Neural cell (in vitro differentiated cells): ENCODE results near the gene TRIAP1. TPM values are rescaled to one million over a fixed set of nuclear protein-coding genes. Genes with fewer than 3 reads are reported as not detected.

ENCODE experiments used
- H2AFZ ChIP-seq: fragments of 200-600, 300-800 bp; sonication (generic), shearing (Covaris generic); 2 replicates; pipeline ENCODE4 v1.6.0; 2014; ENCODE audit warnings: low read depth, mild to moderate bottlenecking, antibody characterized with exemption, low read length, moderate library complexity
- H3F3A ChIP-seq: fragments of 200-600 bp; shearing (Covaris generic); 2 replicates; pipeline ENCODE4 v1.6.1; 2016; ENCODE audit warnings: mild to moderate bottlenecking, moderate library complexity, mixed read lengths, antibody characterized with exemption, low read length; ENCODE audit not compliant: insufficient read depth, poor library complexity, severe bottlenecking
- H3K27ac ChIP-seq: fragments of 200-600, 300-800 bp; sonication (generic), shearing (Covaris generic); 2 replicates; pipeline ENCODE4 v1.5.1; 2014; ENCODE audit warnings: mild to moderate bottlenecking, low read length, moderate library complexity
- H3K27me3 ChIP-seq: fragments of 300-800, 200-600 bp; sonication (generic), shearing (Covaris generic); 2 replicates; pipeline ENCODE4 v1.6.0; 2014; ENCODE audit warnings: mild to moderate bottlenecking, low read depth, low read length, moderate library complexity; ENCODE audit not compliant: insufficient read depth
- H3K36me3 ChIP-seq: fragments of 300-800, 200-600 bp; sonication (generic), shearing (Covaris generic); 2 replicates; pipeline ENCODE4 v1.5.1; 2014; ENCODE audit warnings: mild to moderate bottlenecking, antibody characterized with exemption, low read length, moderate library complexity; ENCODE audit not compliant: insufficient read depth
- H3K4me2 ChIP-seq: fragments of 300-800, 200-600 bp; sonication (generic), shearing (Covaris generic); 2 replicates; pipeline ENCODE4 v1.6.0; 2014; ENCODE audit warnings: mild to moderate bottlenecking, low read length
- H3K4me3 ChIP-seq: fragments of 300-800, 200-600 bp; sonication (generic), shearing (Covaris generic); 2 replicates; pipeline ENCODE4 v1.5.1; 2014; ENCODE audit warnings: mild to moderate bottlenecking, low read length, moderate library complexity
- H3K79me2 ChIP-seq: fragments of 200-600 bp; shearing (Covaris generic); replicated peaks from 2 replicates; pipeline ENCODE4 v1.6.0; 2014; ENCODE audit warnings: mild to moderate bottlenecking, low read length, moderate library complexity; ENCODE audit not compliant: insufficient read depth
- H3K9ac ChIP-seq: fragments of 300-800, 200-600 bp; sonication (generic), shearing (Covaris generic); 2 replicates; pipeline ENCODE4 v1.6.1; 2016; ENCODE audit warnings: mild to moderate bottlenecking, low read length, mixed read lengths
- H3K9me2 ChIP-seq: fragments of 200-600 bp; shearing (Covaris generic); 2 replicates; pipeline ENCODE4 v1.6.1; 2016; ENCODE audit warnings: mild to moderate bottlenecking, low read length, mixed read lengths; ENCODE audit not compliant: insufficient read depth
- H3K9me3 ChIP-seq: fragments of 200-600, 300-800 bp; sonication (generic), shearing (Covaris generic); 2 replicates; pipeline ENCODE4 v1.6.1; 2016; ENCODE audit warnings: mild to moderate bottlenecking, mixed run types, low read length, moderate library complexity, mixed read lengths
- H4K20me1 ChIP-seq: fragments of 200-600 bp; shearing (Covaris generic); 2 replicates; pipeline ENCODE4 v1.6.1; 2016; ENCODE audit warnings: mild to moderate bottlenecking, mixed run types; ENCODE audit not compliant: insufficient read depth
- CTCF ChIP-seq: fragments of 450-650 bp; IDR thresholded peaks from 2 replicates; pipeline ENCODE4 v1.5.1; 2014; ENCODE audit warnings: antibody characterized with exemption, mild to moderate bottlenecking, moderate library complexity; ENCODE audit not compliant: poor library complexity, severe bottlenecking
- EP300 ChIP-seq: fragments of 450-650 bp; conservative IDR thresholded peaks from 2 replicates; pipeline ENCODE4 v1.6.1; 2014; ENCODE audit warnings: antibody characterized with exemption, mild to moderate bottlenecking, moderate library complexity; ENCODE audit not compliant: poor library complexity, severe bottlenecking
- EZH2 ChIP-seq: fragments of 200-600, 300-800 bp; shearing (Covaris generic), sonication (generic); IDR thresholded peaks from 2 replicates; pipeline ENCODE4 v1.6.1; 2014; ENCODE audit warnings: antibody characterized with exemption, low read length, borderline replicate concordance, mild to moderate bottlenecking; ENCODE audit not compliant: insufficient read depth, poor library complexity, severe bottlenecking
- MXI1 ChIP-seq: fragments of 450-650 bp; conservative IDR thresholded peaks from 2 replicates; pipeline ENCODE4 v1.6.1; 2014; ENCODE audit warnings: antibody characterized with exemption, mild to moderate bottlenecking; ENCODE audit not compliant: poor library complexity, severe bottlenecking
- POLR2AphosphoS5 ChIP-seq: IDR thresholded peaks from 2 replicates; pipeline ENCODE4 v1.6.1; 2012
- RAD21 ChIP-seq: fragments of 450-650 bp; conservative IDR thresholded peaks from 2 replicates; pipeline ENCODE4 v1.6.1; 2014; ENCODE audit warnings: antibody characterized with exemption, mild to moderate bottlenecking, moderate library complexity
- SMC3 ChIP-seq: fragments of 450-650 bp; conservative IDR thresholded peaks from 2 replicates; pipeline ENCODE4 v1.6.1; 2014; ENCODE audit warnings: antibody characterized with exemption, mild to moderate bottlenecking, moderate library complexity; ENCODE audit not compliant: poor library complexity
- TAF1 ChIP-seq: IDR thresholded peaks from 2 replicates; pipeline ENCODE4 v1.6.1; 2012; ENCODE audit warnings: low read depth
- polyA plus RNA-seq: library from polyadenylated mRNA; depleted of rRNA; stranded (reverse); fragments of >200 nt; gene quantifications from 2 replicates; pipeline ENCODE4 v1.2.3, GENCODE V29; 2014
- TF ChIP-seq, protein P1 (sequence below): IDR thresholded peaks from 2 replicates; pipeline ENCODE4 v1.6.1; 2012; ENCODE audit warnings: borderline replicate concordance

TRIAP1 gene
- polyA plus RNA-seq, 1 donor from 2014 or later = 40.7 TPM

GRCh38 chr12:120481022-120481767, 35.0 kb upstream of the TRIAP1 start:
- Histone ChIP-seq H3K27me3 (no peaks in the 10 kb centered on the region), H3K79me2 (no peaks in the 10 kb centered on the region), H3K4me2 (no peak overlapping the region), H3K4me3 (no peak overlapping the region), H3K27ac (no peak overlapping the region), H2AFZ (no peak overlapping the region), H3F3A (no peaks in the 10 kb centered on the region), H4K20me1 (no peaks in the 10 kb centered on the region), H3K9ac (no peak overlapping the region), H3K9me2 (no peaks in the 10 kb centered on the region), H3K9me3 (no peaks in the 10 kb centered on the region), H3K36me3 (no peaks in the 10 kb centered on the region)
- TF ChIP-seq, protein P1, sequence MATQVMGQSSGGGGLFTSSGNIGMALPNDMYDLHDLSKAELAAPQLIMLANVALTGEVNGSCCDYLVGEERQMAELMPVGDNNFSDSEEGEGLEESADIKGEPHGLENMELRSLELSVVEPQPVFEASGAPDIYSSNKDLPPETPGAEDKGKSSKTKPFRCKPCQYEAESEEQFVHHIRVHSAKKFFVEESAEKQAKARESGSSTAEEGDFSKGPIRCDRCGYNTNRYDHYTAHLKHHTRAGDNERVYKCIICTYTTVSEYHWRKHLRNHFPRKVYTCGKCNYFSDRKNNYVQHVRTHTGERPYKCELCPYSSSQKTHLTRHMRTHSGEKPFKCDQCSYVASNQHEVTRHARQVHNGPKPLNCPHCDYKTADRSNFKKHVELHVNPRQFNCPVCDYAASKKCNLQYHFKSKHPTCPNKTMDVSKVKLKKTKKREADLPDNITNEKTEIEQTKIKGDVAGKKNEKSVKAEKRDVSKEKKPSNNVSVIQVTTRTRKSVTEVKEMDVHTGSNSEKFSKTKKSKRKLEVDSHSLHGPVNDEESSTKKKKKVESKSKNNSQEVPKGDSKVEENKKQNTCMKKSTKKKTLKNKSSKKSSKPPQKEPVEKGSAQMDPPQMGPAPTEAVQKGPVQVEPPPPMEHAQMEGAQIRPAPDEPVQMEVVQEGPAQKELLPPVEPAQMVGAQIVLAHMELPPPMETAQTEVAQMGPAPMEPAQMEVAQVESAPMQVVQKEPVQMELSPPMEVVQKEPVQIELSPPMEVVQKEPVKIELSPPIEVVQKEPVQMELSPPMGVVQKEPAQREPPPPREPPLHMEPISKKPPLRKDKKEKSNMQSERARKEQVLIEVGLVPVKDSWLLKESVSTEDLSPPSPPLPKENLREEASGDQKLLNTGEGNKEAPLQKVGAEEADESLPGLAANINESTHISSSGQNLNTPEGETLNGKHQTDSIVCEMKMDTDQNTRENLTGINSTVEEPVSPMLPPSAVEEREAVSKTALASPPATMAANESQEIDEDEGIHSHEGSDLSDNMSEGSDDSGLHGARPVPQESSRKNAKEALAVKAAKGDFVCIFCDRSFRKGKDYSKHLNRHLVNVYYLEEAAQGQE = no peak
- no peak for TF ChIP-seq SMC3
- no peak for TF ChIP-seq EZH2
- no peak for TF ChIP-seq CTCF

DNA sequence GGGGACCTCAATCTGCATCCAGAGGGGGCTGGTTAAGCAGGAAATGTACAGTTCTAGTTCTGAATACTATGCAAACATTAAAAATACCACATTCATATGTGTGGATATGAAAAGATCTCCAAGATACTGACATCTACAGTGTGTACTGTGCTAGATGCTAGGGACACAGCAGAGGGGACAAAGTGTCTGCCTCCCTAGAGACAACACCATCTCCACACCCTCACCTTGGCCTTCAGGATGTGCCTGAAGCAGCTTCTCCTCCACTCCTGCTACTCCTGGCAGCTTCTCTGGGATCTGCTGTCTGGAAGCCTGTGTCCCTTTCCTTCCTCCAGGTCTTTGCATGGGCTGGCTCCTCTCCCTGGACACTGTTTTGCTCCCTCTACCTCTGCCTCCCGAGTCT, 34.0 kb upstream of the TRIAP1 start:
- Histone ChIP-seq H3K27ac (no peak overlapping the region), H3K36me3 (no peaks in the 10 kb centered on the region), H3K27me3 (no peaks in the 10 kb centered on the region), H3K9ac (no peak overlapping the region), H3K4me2 (no peak overlapping the region), H3F3A (no peaks in the 10 kb centered on the region), H3K79me2 (no peaks in the 10 kb centered on the region), H3K9me3 (no peaks in the 10 kb centered on the region), H2AFZ (no peak overlapping the region), H4K20me1 (no peaks in the 10 kb centered on the region), H3K4me3 (no peak overlapping the region), H3K9me2 (no peaks in the 10 kb centered on the region)
- TF ChIP-seq RAD21 = no peak
- no peak for TF ChIP-seq EZH2
- no peak for TF ChIP-seq CTCF
- TF ChIP-seq MXI1 = no peak
- TF ChIP-seq, protein P1 = no peak
- no peak for TF ChIP-seq TAF1
- TF ChIP-seq EP300 = no peak
- no peak for TF ChIP-seq POLR2AphosphoS5
- no peak for TF ChIP-seq SMC3
